ENCODE results near the gene EXD1.
"Not testable (repeated sequence)": the region's sequence is repeated elsewhere in the genome, so short reads cannot be mapped to it uniquely, and the experiment has no call there.

EXD1 gene

GRCh38 chr15:41230650-41231421 lies at the start of gene EXD1, which contains the start of gene CHP1:
TSS of gene EXD1 (minus strand) at chr15:41230757. CDS start at chr15:41226575, 4,182 bp downstream.
TSS of gene CHP1 (plus strand) at chr15:41231268. CDS start at chr15:41231383, 115 bp downstream.
- Histone ChIP-seq H3K4me1 (ENCODE audit: control insufficient read depth in 2 of 2, insufficient read depth in 2 of 2, low read length in 2 of 2) (peaks cover 11 to 14% of the 10 kb centered on the region in 2 donors), H3K9ac (ENCODE audit: low read depth in 1 of 2, low read length in 2 of 2) (peak within 1 kb of the TSS; percentile 96 to 98), H3K27me3 (ENCODE audit: control insufficient read depth in 2 of 2, insufficient read depth in 2 of 2, low read length in 2 of 2) (no peaks in the 10 kb centered on the region), H3K9me3 (ENCODE audit: control insufficient read depth in 2 of 2, low read length in 2 of 2) (no peaks in the 10 kb centered on the region), H3K4me3 (ENCODE audit: low read length in 2 of 2) (peak within 1 kb of the TSS; percentile 91 to 99), H3K27ac (ENCODE audit: low read depth in 2 of 2, low read length in 2 of 2) (peak within 1 kb of the TSS; percentile 95 to 96), H3K36me3 (ENCODE audit: control insufficient read depth in 2 of 2, insufficient read depth in 2 of 2, low read length in 2 of 2) (peaks cover 0 to 2% of the 10 kb centered on the region in 2 donors)

GRCh38 chr15:41279535-41280283 lies 49.2 kb upstream of the EXD1 start:
- H3K36me3 ChIP-seq (ENCODE audit: control insufficient read depth in 2 of 2, insufficient read depth in 2 of 2, low read length in 2 of 2) = peaks cover 20 to 24% of the 10 kb centered on the region in 2 donors
- H3K27me3 ChIP-seq (ENCODE audit: control insufficient read depth in 2 of 2, insufficient read depth in 2 of 2, low read length in 2 of 2) = no peaks in the 10 kb centered on the region
- H3K9me3 ChIP-seq (ENCODE audit: control insufficient read depth in 2 of 2, low read length in 2 of 2) = no peaks in the 10 kb centered on the region
- no peak overlapping the region for H3K9ac ChIP-seq (ENCODE audit: low read depth in 1 of 2, low read length in 2 of 2)
- no peak overlapping the region for H3K4me3 ChIP-seq (ENCODE audit: low read length in 2 of 2)
- H3K4me1 ChIP-seq (ENCODE audit: control insufficient read depth in 2 of 2, insufficient read depth in 2 of 2, low read length in 2 of 2) = peaks cover 4 to 6% of the 10 kb centered on the region in 2 donors
- H3K27ac ChIP-seq (ENCODE audit: low read depth in 2 of 2, low read length in 2 of 2) = no peak overlapping the region

- peaks cover 24 to 28% of the 10 kb centered on the region in 2 donors for H3K36me3 ChIP-seq (ENCODE audit: control insufficient read depth in 2 of 2, insufficient read depth in 2 of 2, low read length in 2 of 2)
- no peaks in the 10 kb centered on the region for H3K27me3 ChIP-seq (ENCODE audit: control insufficient read depth in 2 of 2, insufficient read depth in 2 of 2, low read length in 2 of 2)
- no peak overlapping the region for H3K9ac ChIP-seq (ENCODE audit: low read depth in 1 of 2, low read length in 2 of 2)
- no peak overlapping the region for H3K4me3 ChIP-seq (ENCODE audit: low read length in 2 of 2)
- no peak overlapping the region for H3K27ac ChIP-seq (ENCODE audit: low read depth in 2 of 2, low read length in 2 of 2)
- no peaks in the 10 kb centered on the region for H3K9me3 ChIP-seq (ENCODE audit: control insufficient read depth in 2 of 2, low read length in 2 of 2)
- peaks cover 4 to 5% of the 10 kb centered on the region in 2 donors for H3K4me1 ChIP-seq (ENCODE audit: control insufficient read depth in 2 of 2, insufficient read depth in 2 of 2, low read length in 2 of 2)
These were observed 47.8 kb upstream of the EXD1 start for GRCh38 chr15:41278319-41278718.

- Histone ChIP-seq H3K27ac (ENCODE audit: low read depth in 2 of 2, low read length in 2 of 2) (no peak overlapping the region), H3K9ac (ENCODE audit: low read depth in 1 of 2, low read length in 2 of 2) (no peak overlapping the region), H3K27me3 (ENCODE audit: control insufficient read depth in 2 of 2, insufficient read depth in 2 of 2, low read length in 2 of 2) (no peaks in the 10 kb centered on the region), H3K4me1 (ENCODE audit: control insufficient read depth in 2 of 2, insufficient read depth in 2 of 2, low read length in 2 of 2) (no peaks in the 10 kb centered on the region), H3K36me3 (ENCODE audit: control insufficient read depth in 2 of 2, insufficient read depth in 2 of 2, low read length in 2 of 2) (peaks cover 25 to 31% of the 10 kb centered on the region in 2 donors), H3K4me3 (ENCODE audit: low read length in 2 of 2) (no peak overlapping the region), H3K9me3 (ENCODE audit: control insufficient read depth in 2 of 2, low read length in 2 of 2) (no peaks in the 10 kb centered on the region)
These were observed 46.3 kb upstream of the EXD1 start for GRCh38 chr15:41276831-41277230.

- Histone ChIP-seq H3K4me3 (ENCODE audit: low read length in 2 of 2) (no peak overlapping the region), H3K4me1 (ENCODE audit: control insufficient read depth in 2 of 2, insufficient read depth in 2 of 2, low read length in 2 of 2) (no peaks in the 10 kb centered on the region), H3K27ac (ENCODE audit: low read depth in 2 of 2, low read length in 2 of 2) (no peak overlapping the region), H3K9ac (ENCODE audit: low read depth in 1 of 2, low read length in 2 of 2) (no peak overlapping the region), H3K36me3 (ENCODE audit: control insufficient read depth in 2 of 2, insufficient read depth in 2 of 2, low read length in 2 of 2) (peaks cover 19 to 22% of the 10 kb centered on the region in 2 donors), H3K9me3 (ENCODE audit: control insufficient read depth in 2 of 2, low read length in 2 of 2) (no peaks in the 10 kb centered on the region), H3K27me3 (ENCODE audit: control insufficient read depth in 2 of 2, insufficient read depth in 2 of 2, low read length in 2 of 2) (no peaks in the 10 kb centered on the region)
These were observed 39.3 kb upstream of the EXD1 start for GRCh38 chr15:41269887-41270286.

GRCh38 chr15:41263891-41264351 lies 33.4 kb upstream of the EXD1 start:
- Histone ChIP-seq H3K9me3 (ENCODE audit: control insufficient read depth in 2 of 2, low read length in 2 of 2) (no peaks in the 10 kb centered on the region), H3K4me3 (ENCODE audit: low read length in 2 of 2) (no peak overlapping the region), H3K36me3 (ENCODE audit: control insufficient read depth in 2 of 2, insufficient read depth in 2 of 2, low read length in 2 of 2) (peaks cover 25 to 28% of the 10 kb centered on the region in 2 donors), H3K27me3 (ENCODE audit: control insufficient read depth in 2 of 2, insufficient read depth in 2 of 2, low read length in 2 of 2) (no peaks in the 10 kb centered on the region), H3K27ac (ENCODE audit: low read depth in 2 of 2, low read length in 2 of 2) (no peak overlapping the region), H3K4me1 (ENCODE audit: control insufficient read depth in 2 of 2, insufficient read depth in 2 of 2, low read length in 2 of 2) (peaks cover 5 to 7% of the 10 kb centered on the region in 2 donors), H3K9ac (ENCODE audit: low read depth in 1 of 2, low read length in 2 of 2) (no peak overlapping the region)

- Histone ChIP-seq H3K36me3 (ENCODE audit: control insufficient read depth in 2 of 2, insufficient read depth in 2 of 2, low read length in 2 of 2) (peaks cover 30 to 34% of the 10 kb centered on the region in 2 donors), H3K27ac (ENCODE audit: low read depth in 2 of 2, low read length in 2 of 2) (no peak overlapping the region), H3K27me3 (ENCODE audit: control insufficient read depth in 2 of 2, insufficient read depth in 2 of 2, low read length in 2 of 2) (no peaks in the 10 kb centered on the region), H3K9me3 (ENCODE audit: control insufficient read depth in 2 of 2, low read length in 2 of 2) (no peaks in the 10 kb centered on the region), H3K4me3 (ENCODE audit: low read length in 2 of 2) (no peak overlapping the region), H3K4me1 (ENCODE audit: control insufficient read depth in 2 of 2, insufficient read depth in 2 of 2, low read length in 2 of 2) (peaks cover 11 to 21% of the 10 kb centered on the region in 2 donors), H3K9ac (ENCODE audit: low read depth in 1 of 2, low read length in 2 of 2) (no peak overlapping the region)
These were observed 32.0 kb upstream of the EXD1 start for GRCh38 chr15:41262571-41262970.

GRCh38 chr15:41260924-41261323 lies 30.4 kb upstream of the EXD1 start:
- H3K9ac ChIP-seq (ENCODE audit: low read depth in 1 of 2, low read length in 2 of 2) = not testable (repeated sequence)
- H3K36me3 ChIP-seq (ENCODE audit: control insufficient read depth in 2 of 2, insufficient read depth in 2 of 2, low read length in 2 of 2) = peaks cover 30 to 35% of the 10 kb centered on the region in 2 donors

GRCh38 chr15:41259546-41260189 lies 29.1 kb upstream of the EXD1 start:
- peaks cover 16 to 28% of the 10 kb centered on the region in 2 donors for H3K4me1 ChIP-seq (ENCODE audit: control insufficient read depth in 2 of 2, insufficient read depth in 2 of 2, low read length in 2 of 2)
- peaks cover 25 to 32% of the 10 kb centered on the region in 2 donors for H3K36me3 ChIP-seq (ENCODE audit: control insufficient read depth in 2 of 2, insufficient read depth in 2 of 2, low read length in 2 of 2)
- H3K4me3 ChIP-seq (ENCODE audit: low read length in 2 of 2) = no peak overlapping the region
- H3K27ac ChIP-seq (ENCODE audit: low read depth in 2 of 2, low read length in 2 of 2) = peak overlapping the region; percentile 79 to 83
- H3K27me3 ChIP-seq (ENCODE audit: control insufficient read depth in 2 of 2, insufficient read depth in 2 of 2, low read length in 2 of 2) = no peaks in the 10 kb centered on the region
- no peaks in the 10 kb centered on the region for H3K9me3 ChIP-seq (ENCODE audit: control insufficient read depth in 2 of 2, low read length in 2 of 2)
- no peak overlapping the region for H3K9ac ChIP-seq (ENCODE audit: low read depth in 1 of 2, low read length in 2 of 2)

More at GRCh38 chr15:41260924-41261323, 30.4 kb upstream of the EXD1 start:
- H3K4me1 ChIP-seq (ENCODE audit: control insufficient read depth in 2 of 2, insufficient read depth in 2 of 2, low read length in 2 of 2) = peaks cover 15 to 26% of the 10 kb centered on the region in 2 donors
- not testable (repeated sequence) for H3K9me3 ChIP-seq (ENCODE audit: control insufficient read depth in 2 of 2, low read length in 2 of 2); H3K4me3 ChIP-seq (ENCODE audit: low read length in 2 of 2); H3K27me3 ChIP-seq (ENCODE audit: control insufficient read depth in 2 of 2, insufficient read depth in 2 of 2, low read length in 2 of 2); H3K27ac ChIP-seq (ENCODE audit: low read depth in 2 of 2, low read length in 2 of 2)

Data from mucosa of rectum (tissue), 2 donors.